ENCODE results near the gene C10orf90.

- TF ChIP-seq CTCF (IDR thresholded peaks at IDR 0.05) (no peak), POLR2A (IDR thresholded peaks at IDR 0.05) (no peak), EP300 (IDR thresholded peaks at IDR 0.05) (no peak)
These were observed 21.0 kb upstream of the C10orf90 start for GRCh38 chr10:126691456-126691855.

Measured in ovary (tissue), 3 donors.